Measurements from ENCODE around the gene KDM2A. TPM values are rescaled to one million over a fixed set of nuclear protein-coding genes. Genes with fewer than 3 reads are reported as not detected.

Gene KDM2A
- total and polyA plus RNA-seq, 2 of the 13 experiments (the other 11 are each of a cell fraction or from before 2014, with no cell fraction given): 31.3 to 31.4 TPM

DNA sequence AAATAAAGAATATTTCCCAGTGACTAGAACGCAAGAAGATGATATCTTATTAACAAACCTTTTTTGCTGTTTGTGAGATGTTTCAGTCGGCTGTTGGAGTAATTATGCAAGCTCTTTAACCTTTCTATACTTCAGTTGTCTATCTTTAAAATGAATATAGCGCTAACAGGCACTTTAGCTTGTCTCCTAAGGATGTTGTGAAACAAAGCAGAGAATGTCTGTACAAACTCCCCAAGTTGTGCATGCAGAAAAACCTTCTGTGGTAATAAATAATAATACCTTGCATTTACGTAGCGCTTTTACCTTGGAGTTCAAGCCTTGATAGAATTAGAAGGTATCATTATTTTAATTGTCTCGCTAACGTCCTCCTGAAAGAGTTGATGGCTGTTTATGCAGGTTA, 1.9 kb upstream of the KDM2A start:
- Histone ChIP-seq H3K79me2 (ENCODE audit: insufficient read depth, low read length) (peaks cover 27% of the 10 kb centered on the region), H3K4me2 (ENCODE audit: low read depth, low read length) (peak overlapping the region; percentile 35), H3K27me3 (ENCODE audit: control insufficient read depth in 1 of 2, insufficient read depth in 2 of 2, low read length in 2 of 2) (no peaks in the 10 kb centered on the region), H2AFZ (ENCODE audit: low read length) (no peak overlapping the region), H4K20me1 (ENCODE audit: insufficient read depth, low read length) (peaks cover 16% of the 10 kb centered on the region), H3K36me3 (replicated peaks in 1 of 2; ENCODE audit: control insufficient read depth in 1 of 2, insufficient read depth in 2 of 2, low read length in 2 of 2) (no peaks in the 10 kb centered on the region), H3K4me3 (replicated peaks in 1 of 3; ENCODE audit: insufficient read depth in 1 of 3, low read depth in 2 of 3, low read length in 3 of 3) (peak overlapping the region in 1 of 3 experiments; percentile 15; a peak in 1 of 6 replicates), H3K9me3 (ENCODE audit: low read length) (no peaks in the 10 kb centered on the region), H3K27ac (ENCODE audit: extremely low read length, insufficient read depth, low read length) (no peak overlapping the region), H3K9ac (ENCODE audit: insufficient read depth, low read depth, low read length) (no peak overlapping the region), H3K4me1 (ENCODE audit: insufficient read depth, low read length) (peaks cover 54% of the 10 kb centered on the region)
- POLR2A ChIA-PET: interaction anchor here (0.9 kb wide), 1 partner anchor 30 kb away, joined by 4 read pairs; no protein-coding TSS in a partner anchor
- no peak for ATAC-seq
- intact Hi-C loops (cut with micrococcal nuclease; ENCODE audit: unreplicated experiment) (loop anchor here (5.0 to 10.0 kb wide), 2 partner anchors 35 to 198 kb away; no protein-coding TSS in a partner anchor), in situ Hi-C loops (cut with HindIII; ENCODE audit: extremely low pct_ligation_motif_present, low pct_unique_long_range_greater_than_20kb) (no loop called here)
- TF ChIP-seq MYPOP (CRISPR knock-in tag; IDR thresholded peaks at IDR 0.05): no peak
- TF ChIP-seq, protein P1, sequence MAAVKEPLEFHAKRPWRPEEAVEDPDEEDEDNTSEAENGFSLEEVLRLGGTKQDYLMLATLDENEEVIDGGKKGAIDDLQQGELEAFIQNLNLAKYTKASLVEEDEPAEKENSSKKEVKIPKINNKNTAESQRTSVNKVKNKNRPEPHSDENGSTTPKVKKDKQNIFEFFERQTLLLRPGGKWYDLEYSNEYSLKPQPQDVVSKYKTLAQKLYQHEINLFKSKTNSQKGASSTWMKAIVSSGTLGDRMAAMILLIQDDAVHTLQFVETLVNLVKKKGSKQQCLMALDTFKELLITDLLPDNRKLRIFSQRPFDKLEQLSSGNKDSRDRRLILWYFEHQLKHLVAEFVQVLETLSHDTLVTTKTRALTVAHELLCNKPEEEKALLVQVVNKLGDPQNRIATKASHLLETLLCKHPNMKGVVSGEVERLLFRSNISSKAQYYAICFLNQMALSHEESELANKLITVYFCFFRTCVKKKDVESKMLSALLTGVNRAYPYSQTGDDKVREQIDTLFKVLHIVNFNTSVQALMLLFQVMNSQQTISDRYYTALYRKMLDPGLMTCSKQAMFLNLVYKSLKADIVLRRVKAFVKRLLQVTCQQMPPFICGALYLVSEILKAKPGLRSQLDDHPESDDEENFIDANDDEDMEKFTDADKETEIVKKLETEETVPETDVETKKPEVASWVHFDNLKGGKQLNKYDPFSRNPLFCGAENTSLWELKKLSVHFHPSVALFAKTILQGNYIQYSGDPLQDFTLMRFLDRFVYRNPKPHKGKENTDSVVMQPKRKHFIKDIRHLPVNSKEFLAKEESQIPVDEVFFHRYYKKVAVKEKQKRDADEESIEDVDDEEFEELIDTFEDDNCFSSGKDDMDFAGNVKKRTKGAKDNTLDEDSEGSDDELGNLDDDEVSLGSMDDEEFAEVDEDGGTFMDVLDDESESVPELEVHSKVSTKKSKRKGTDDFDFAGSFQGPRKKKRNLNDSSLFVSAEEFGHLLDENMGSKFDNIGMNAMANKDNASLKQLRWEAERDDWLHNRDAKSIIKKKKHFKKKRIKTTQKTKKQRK (IDR thresholded peaks at IDR 0.05; ENCODE audit: low read length): no peak
- no peak for TF ChIP-seq MBNL3 (CRISPR knock-in tag; conservative IDR thresholded peaks at IDR 0.05)
- TF ChIP-seq ZNF644 (CRISPR knock-in tag; IDR thresholded peaks at IDR 0.05; ENCODE audit: low read depth): no peak
- no peak for TF ChIP-seq POLR2A (IDR thresholded peaks at IDR 0.05; ENCODE audit: insufficient read depth in 1 of 2, low read depth in 2 of 2, low read length in 2 of 2)
- TF ChIP-seq SYNCRIP (IDR thresholded peaks at IDR 0.05; ENCODE audit: insufficient read depth, low read depth, low read length): no peak
- no peak for TF ChIP-seq ISL2 (CRISPR knock-in tag; IDR thresholded peaks at IDR 0.05)
- TF ChIP-seq ZNF777 (CRISPR knock-in tag; IDR thresholded peaks at IDR 0.05): no peak
- TF ChIP-seq CBX5 (CRISPR knock-in tag; IDR thresholded peaks at IDR 0.05; ENCODE audit: borderline replicate concordance): no peak
- TF ChIP-seq MYNN (CRISPR knock-in tag; IDR thresholded peaks at IDR 0.05; ENCODE audit: low read depth): no peak
- TF ChIP-seq MEIS2 (CRISPR knock-in tag; IDR thresholded peaks at IDR 0.05): no peak
- no peak for TF ChIP-seq ZBTB7A (CRISPR knock-in tag; IDR thresholded peaks at IDR 0.05)
- DNase-seq (ENCODE audit: low spot score): no peak
- no peak for FAIRE-seq
- BruUV-seq (replicated peaks): no TSS peak
- WGBS (ENCODE audit: low lambda C conversion rate): 48% methylated on average over 7 of the region's 7 CpGs
- CTCF ChIA-PET (ENCODE audit: low intra/inter-chr PET ratio, low total read pairs): no interaction called here
